PC-3 (cell line): ENCODE measurements around the gene CDC25A. TPM values are rescaled to one million over a fixed set of nuclear protein-coding genes. Genes with fewer than 3 reads are reported as not detected.
"Not testable (repeated sequence)": the region's sequence is repeated elsewhere in the genome, so short reads cannot be mapped to it uniquely, and the experiment has no call there.

ENCODE experiments used
- ATAC-seq: fragments of 200-7000 bp; cut with Tn5 transposase; 2 replicates; pipeline ENCODE4 v1.9.1; 2020; ENCODE audit warnings: mild to moderate bottlenecking, moderate library complexity
- BruUV-seq: library from RNA; stranded (reverse); fragments of 400-500 nt; replicated peaks from 2 replicates; lab custom pipeline; 2021; lab: Mats Ljungman, UMichigan
- CTCF ChIA-PET: fragments of 300-600 bp; sonication (Branson Sonifier 250); formaldehyde crosslinking; loops from one replicate; lab custom pipeline; 2022; ENCODE audit warnings: antibody characterized with exemption; lab: Charles Lee
- POLR2A ChIA-PET: fragments of 300-600 bp; sonication (Branson Sonifier 250); formaldehyde crosslinking; loops from one replicate; lab custom pipeline; 2022; ENCODE audit warnings: antibody characterized with exemption; ENCODE audit not compliant: unreplicated experiment; lab: Charles Lee
- DNase-seq: peaks from one replicate; pipeline ENCODE4 v3.0.0-alpha.2; 2015
- H2AFZ ChIP-seq: fragments of 300-600 bp; sonication (generic); 2 replicates; pipeline ENCODE4 v1.6.0; 2016; ENCODE audit warnings: antibody characterized with exemption, low read length
- H3F3A ChIP-seq: fragments of 300-600 bp; sonication (generic); one replicate; pipeline ENCODE4 v1.6.0; 2017; ENCODE audit warnings: antibody characterized with exemption, low read length, control low read depth, mild to moderate bottlenecking; ENCODE audit not compliant: unreplicated experiment
- H3K27ac ChIP-seq: fragments of 300-600 bp; sonication (generic); 2 replicates; pipeline ENCODE4 v1.5.1; 2016; ENCODE audit warnings: mild to moderate bottlenecking, low read length
- H3K27me3 ChIP-seq: fragments of 300-600 bp; sonication (generic); 2 replicates; pipeline ENCODE4 v1.6.1; 2016; ENCODE audit warnings: low read length, mixed read lengths
- H3K36me3 ChIP-seq: fragments of 300-600 bp; sonication (generic); 2 replicates; pipeline ENCODE4 v1.6.1; 2016; ENCODE audit warnings: low read depth, mixed run types, low read length, mixed read lengths
- H3K4me1 ChIP-seq: fragments of 300-600 bp; sonication (generic); 2 replicates; pipeline ENCODE4 v1.5.1; 2016; ENCODE audit warnings: low read length; ENCODE audit not compliant: insufficient read depth
- H3K4me2 ChIP-seq: fragments of 300-600 bp; sonication (generic); 2 replicates; pipeline ENCODE4 v1.6.0; 2016; ENCODE audit warnings: low read length
- H3K4me3 ChIP-seq: fragments of 300-600 bp; sonication (generic); 2 replicates; pipeline ENCODE4 v1.5.1; 2016; ENCODE audit warnings: mild to moderate bottlenecking, low read length, mixed read lengths
- H3K79me2 ChIP-seq: fragments of 300-600 bp; sonication (generic); 2 replicates; pipeline ENCODE4 v1.6.1; 2017; ENCODE audit warnings: low read length, mixed read lengths
- H3K9ac ChIP-seq: fragments of 300-600 bp; sonication (generic); 2 replicates; pipeline ENCODE4 v1.6.0; 2016; ENCODE audit warnings: mild to moderate bottlenecking, low read length
- H3K9me2 ChIP-seq: fragments of 300-600 bp; sonication (generic); replicated peaks from 2 replicates; pipeline ENCODE4 v1.6.1; 2016; ENCODE audit warnings: mixed run types, low read length, mixed read lengths
- H3K9me3 ChIP-seq: fragments of 300-600 bp; sonication (generic); 2 replicates; pipeline ENCODE4 v1.6.1; 2016; ENCODE audit warnings: low read length, mixed read lengths
- H4K20me1 ChIP-seq: fragments of 300-600 bp; sonication (generic); 2 replicates; pipeline ENCODE4 v1.6.1; 2016; ENCODE audit warnings: low read length, mixed read lengths
- EZH2 ChIP-seq: fragments of 300-600 bp; sonication (generic); IDR thresholded peaks from one replicate; pipeline ENCODE4 v1.6.1; 2017; ENCODE audit warnings: antibody characterized with exemption, mild to moderate bottlenecking, low read length; ENCODE audit not compliant: unreplicated experiment
- EZH2phosphoT487 ChIP-seq: fragments of 300-600 bp; sonication (generic); IDR thresholded peaks from 2 replicates; pipeline ENCODE4 v1.6.1; 2018; ENCODE audit warnings: mild to moderate bottlenecking, antibody characterized with exemption, low read length, borderline replicate concordance
- intact Hi-C: fragments of 100-400 bp; cut with micrococcal nuclease; formaldehyde crosslinking; loops from 2 replicates; pipeline ENCODE4 v1.9.0; 2023
- total RNA-seq: library from RNA; depleted of rRNA; stranded (reverse); fragments of >200 nt; gene quantifications from 2 replicates; pipeline ENCODE4 v1.2.3, GENCODE V29; 2014
- TF ChIP-seq, protein P1 (sequence below): fragments of 300-600 bp; sonication (generic); conservative IDR thresholded peaks from 2 replicates; pipeline ENCODE4 v1.5.1; 2017; ENCODE audit warnings: antibody characterized with exemption, low read depth, mild to moderate bottlenecking, low read length

CDC25A gene
- total RNA-seq, 1 experiment from 2014 or later, result 43.0 TPM

DNA sequence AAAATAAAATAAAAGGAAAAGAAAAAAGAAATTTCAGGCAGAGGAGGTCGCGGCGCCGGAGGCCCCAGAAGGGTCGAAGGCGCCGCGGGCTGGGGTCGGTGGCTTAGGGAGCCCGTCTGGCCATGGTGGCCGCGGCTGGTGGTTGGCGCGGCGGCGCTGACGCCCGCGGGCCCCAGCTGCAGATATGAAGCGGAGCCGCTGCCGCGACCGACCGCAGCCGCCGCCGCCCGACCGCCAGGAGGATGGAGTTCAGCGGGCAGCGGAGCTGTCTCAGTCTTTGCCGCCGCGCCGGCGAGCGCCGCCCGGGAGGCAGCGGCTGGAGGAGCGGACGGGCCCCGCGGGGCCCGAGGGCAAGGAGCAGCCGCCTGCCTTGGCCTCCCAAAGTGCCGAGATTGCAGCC, 22.3 kb upstream of the CDC25A start:
- POLR2A ChIA-PET, H2AFZ ChIP-seq, ATAC-seq, CTCF ChIA-PET, H4K20me1 ChIP-seq, H3K4me3 ChIP-seq, intact Hi-C loops, H3K9me3 ChIP-seq, H3K36me3 ChIP-seq, H3F3A ChIP-seq, H3K9ac ChIP-seq, H3K79me2 ChIP-seq, H3K9me2 ChIP-seq, H3K4me1 ChIP-seq, BruUV-seq, H3K27ac ChIP-seq, DNase-seq, H3K27me3 ChIP-seq, H3K4me2 ChIP-seq: not testable (repeated sequence)

DNA sequence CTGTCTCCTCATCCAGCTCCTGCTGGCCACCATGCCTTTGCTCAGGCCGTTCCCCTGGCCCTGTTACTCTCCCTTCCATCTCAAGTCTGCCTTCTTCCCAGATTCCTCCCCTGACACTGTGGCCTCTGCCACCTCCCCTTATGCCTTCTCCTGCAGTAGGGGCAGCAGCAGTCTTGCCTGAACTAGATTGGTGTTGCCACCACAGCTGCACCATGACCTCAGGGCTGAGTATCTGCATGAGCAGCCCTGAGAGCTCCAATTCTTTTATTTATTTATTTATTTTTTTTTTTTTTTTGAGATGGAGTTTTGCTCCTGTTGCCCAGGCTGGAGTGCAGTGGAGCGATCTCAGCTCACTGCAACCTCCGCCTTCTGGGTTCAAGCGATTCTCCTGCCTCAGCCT, 21.2 kb upstream of the CDC25A start:
- H4K20me1 ChIP-seq, result no peaks in the 10 kb centered on the region
- no peak overlapping the region for H3K27ac ChIP-seq
- no peaks in the 10 kb centered on the region for H3K27me3 ChIP-seq
- no peak overlapping the region for H3K4me3 ChIP-seq
- no peak overlapping the region for H2AFZ ChIP-seq
- H3K9me3 ChIP-seq, result no peaks in the 10 kb centered on the region
- no peak for ATAC-seq
- BruUV-seq, result no TSS peak
- H3K4me1 ChIP-seq, result no peaks in the 10 kb centered on the region
- H3K9me2 ChIP-seq, result no peaks in the 10 kb centered on the region
- H3K79me2 ChIP-seq, result no peaks in the 10 kb centered on the region
- H3F3A ChIP-seq, result no peaks in the 10 kb centered on the region
- H3K9ac ChIP-seq, result no peak overlapping the region
- ChIA-PET CTCF (no interaction called here), POLR2A (no interaction called here)
- no peaks in the 10 kb centered on the region for H3K36me3 ChIP-seq
- TF ChIP-seq EZH2 (no peak), EZH2phosphoT487 (no peak)
- TF ChIP-seq, protein P1, sequence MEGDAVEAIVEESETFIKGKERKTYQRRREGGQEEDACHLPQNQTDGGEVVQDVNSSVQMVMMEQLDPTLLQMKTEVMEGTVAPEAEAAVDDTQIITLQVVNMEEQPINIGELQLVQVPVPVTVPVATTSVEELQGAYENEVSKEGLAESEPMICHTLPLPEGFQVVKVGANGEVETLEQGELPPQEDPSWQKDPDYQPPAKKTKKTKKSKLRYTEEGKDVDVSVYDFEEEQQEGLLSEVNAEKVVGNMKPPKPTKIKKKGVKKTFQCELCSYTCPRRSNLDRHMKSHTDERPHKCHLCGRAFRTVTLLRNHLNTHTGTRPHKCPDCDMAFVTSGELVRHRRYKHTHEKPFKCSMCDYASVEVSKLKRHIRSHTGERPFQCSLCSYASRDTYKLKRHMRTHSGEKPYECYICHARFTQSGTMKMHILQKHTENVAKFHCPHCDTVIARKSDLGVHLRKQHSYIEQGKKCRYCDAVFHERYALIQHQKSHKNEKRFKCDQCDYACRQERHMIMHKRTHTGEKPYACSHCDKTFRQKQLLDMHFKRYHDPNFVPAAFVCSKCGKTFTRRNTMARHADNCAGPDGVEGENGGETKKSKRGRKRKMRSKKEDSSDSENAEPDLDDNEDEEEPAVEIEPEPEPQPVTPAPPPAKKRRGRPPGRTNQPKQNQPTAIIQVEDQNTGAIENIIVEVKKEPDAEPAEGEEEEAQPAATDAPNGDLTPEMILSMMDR, result no peak
- H3K4me2 ChIP-seq, result no peak overlapping the region
- intact Hi-C loops, result no loop called here
- no peak for DNase-seq

DNA sequence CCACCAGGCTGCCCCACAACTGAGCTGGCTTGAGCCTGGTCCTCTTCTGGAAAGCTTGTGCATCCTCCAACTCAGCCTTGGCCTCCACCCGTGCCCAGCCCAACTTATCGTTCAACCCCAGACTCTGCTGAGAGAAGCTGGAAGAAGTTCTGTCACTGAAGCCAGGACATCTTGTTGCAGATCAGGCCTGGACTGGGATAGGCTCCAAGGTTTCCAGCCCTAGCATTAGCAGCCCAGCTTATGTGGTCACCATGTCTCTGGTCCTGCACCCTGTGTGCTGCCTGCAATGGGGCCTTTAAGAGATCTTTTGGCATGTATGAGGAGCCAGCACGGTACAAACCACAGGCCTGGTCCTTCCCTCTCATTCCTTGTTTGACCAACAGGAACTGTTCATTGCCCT, 19.9 kb upstream of the CDC25A start:
- Histone ChIP-seq H3F3A (no peaks in the 10 kb centered on the region), H3K36me3 (no peaks in the 10 kb centered on the region), H3K4me2 (no peak overlapping the region), H2AFZ (no peak overlapping the region), H3K79me2 (no peaks in the 10 kb centered on the region), H3K27ac (no peak overlapping the region), H3K9me3 (no peaks in the 10 kb centered on the region), H4K20me1 (no peaks in the 10 kb centered on the region), H3K4me1 (no peaks in the 10 kb centered on the region), H3K27me3 (no peaks in the 10 kb centered on the region), H3K4me3 (no peak overlapping the region), H3K9ac (no peak overlapping the region), H3K9me2 (no peaks in the 10 kb centered on the region)
- TF ChIP-seq, protein P1, result no peak
- ChIA-PET POLR2A (no interaction called here), CTCF (no interaction called here)
- intact Hi-C loops, result no loop called here
- ATAC-seq (no peak), DNase-seq (no peak)
- BruUV-seq, result no TSS peak
